Measurements from ENCODE around the gene ALLC. TPM values are rescaled to one million over a fixed set of nuclear protein-coding genes. Genes with fewer than 3 reads are reported as not detected.

ALLC gene
- total and polyA plus RNA-seq, 2 donors (not counting 1 experiment from before 2014, with no cell fraction given) = not detected

GRCh38 chr2:3654531-3655225 lies 3.3 kb upstream of the ALLC start:
- no peak overlapping the region for H3K4me3 Mint-ChIP-seq
- Histone ChIP-seq H2AFZ (ENCODE audit: insufficient read depth, low read depth, low read length, poor library complexity, severe bottlenecking) (no peak overlapping the region), H3K4me2 (replicated peaks; ENCODE audit: low read depth, low read length, poor library complexity, severe bottlenecking) (no peak overlapping the region), H3K27me3 (replicated peaks in 1 of 4; ENCODE audit: control extremely low read depth in 1 of 4, control insufficient read depth in 3 of 4, insufficient read depth in 4 of 4, low read length in 3 of 4) (peaks cover 0 to 16% (median 1%) of the 10 kb centered on the region in 4 experiments), H3K9me3 (ENCODE audit: control extremely low read depth in 1 of 3, control insufficient read depth in 2 of 3, insufficient read depth in 1 of 3, low read length in 2 of 3) (no peaks in the 10 kb centered on the region), H3K4me3 (ENCODE audit: control extremely low read depth in 1 of 5, extremely low read depth in 1 of 5, insufficient read depth in 1 of 5, low read depth in 2 of 5, low read length in 4 of 5) (no peak overlapping the region), H3K4me1 (ENCODE audit: control insufficient read depth in 2 of 2, insufficient read depth in 2 of 2, low read length in 2 of 2) (peaks cover 14 to 15% of the 10 kb centered on the region in 2 donors), H3K9ac (ENCODE audit: low read length) (no peak overlapping the region), H4K20me1 (ENCODE audit: control insufficient read depth, insufficient read depth, low read length, poor library complexity, severe bottlenecking) (no peaks in the 10 kb centered on the region), H3K27ac (ENCODE audit: low read length in 2 of 2) (no peak overlapping the region), H3K36me3 (replicated peaks in 1 of 2; ENCODE audit: control extremely low read depth in 1 of 2, control insufficient read depth in 1 of 2, extremely low read depth in 1 of 2, insufficient read depth in 2 of 2, low read length in 1 of 2) (no peaks in the 10 kb centered on the region), H3K79me2 (ENCODE audit: control insufficient read depth, insufficient read depth, low read length) (no peaks in the 10 kb centered on the region)
- POLR2A ChIA-PET = no interaction called here
- CTCF ChIA-PET = interaction anchor here (6.8 kb wide), 1 partner anchor 230 kb away, joined by 91 read pairs; no protein-coding TSS in a partner anchor
- ATAC-seq (ENCODE audit: low read depth) = no peak
- intact Hi-C loops (cut with micrococcal nuclease) = loop anchor here (10.0 kb wide), 1 partner anchor 1770 kb away; no protein-coding TSS in a partner anchor
- H3K9me3 Mint-ChIP-seq (ENCODE audit: insufficient read depth) = no peaks in the 10 kb centered on the region
- H3K27me3 Mint-ChIP-seq = no peaks in the 10 kb centered on the region
- peaks cover 16% of the 10 kb centered on the region for H3K4me1 Mint-ChIP-seq
- H3K27ac Mint-ChIP-seq = no peak overlapping the region
- WGBS (ENCODE audit: insufficient coverage) = 83% methylated on average over 21 of the region's 21 CpGs
- TF ChIP-seq EZH2 (IDR thresholded peaks at IDR 0.05; ENCODE audit: borderline replicate concordance, insufficient read depth, low read depth, low read length, poor library complexity, severe bottlenecking) (no peak), CTCF (IDR thresholded peaks at IDR 0.05) (no peak)
- DNase-seq = no peak
